K562 (cell line): ENCODE measurements around the gene TNFRSF19. TPM values are rescaled to one million over a fixed set of nuclear protein-coding genes. Genes with fewer than 3 reads are reported as not detected.

Experiments used
- ATAC-seq: fragments of 200-7000 bp; cut with Tn5 transposase; 3 replicates; pipeline ENCODE4 v1.9.1; 2020; ENCODE audit warnings: moderate library complexity
- BruUV-seq: library from RNA; stranded (reverse); fragments of 400-500 nt; replicated peaks from 2 replicates; lab custom pipeline; 2021; lab: Mats Ljungman, UMichigan
- CTCF ChIA-PET: fragments of 300-600 bp; formaldehyde crosslinking; extraction: SDS; loops from one replicate; lab custom pipeline; 2021; ENCODE audit warnings: low intra/inter-chr PET ratio; lab: Yijun Ruan, JAX
- POLR2A ChIA-PET: fragments of 300-600, 350-650 bp; sonication (Branson Sonifier 250); formaldehyde crosslinking; extraction: SDS; loops from one replicate; lab custom pipeline; 2021; ENCODE audit warnings: antibody characterized with exemption, inconsistent platforms; lab: Yijun Ruan, JAX
- DNase-seq, 4 experiments: peaks; one replicate each; pipeline versions ENCODE4 v3.0.0 to v3.0.0-alpha.2; 2011 to 2018; ENCODE audit warnings: low spot score in 3 of 4, mixed read lengths in 3 of 4; ENCODE audit errors: extremely low read depth in 1 of 4
- FAIRE-seq: peaks from 2 replicates; lab custom pipeline; 2011; peaks lifted over from hg19 to GRCh38; lab: Jason Lieb, UNC
- H2AFZ ChIP-seq: 2 replicates; pipeline ENCODE4 v1.6.0; 2011; ENCODE audit warnings: low read depth, low read length, control low read depth, inconsistent platforms
- H3K27ac ChIP-seq: fragments of 200-600 bp; 3 replicates; pipeline ENCODE4 v1.8.0; 2011; ENCODE audit warnings: low read depth, mild to moderate bottlenecking, control low read depth, inconsistent platforms, low read length, moderate library complexity, mixed read lengths; ENCODE audit errors: extremely low read depth
- H3K27me3 ChIP-seq, 2 experiments: fragments of 300-600 bp in 1 of 2; 2 replicates in 1 of 2; 3 replicates in 1 of 2; pipeline versions ENCODE4 v1.6.0 to v1.8.0; 2011; ENCODE audit warnings: inconsistent platforms in 2 of 2, low read length in 2 of 2, mild to moderate bottlenecking in 1 of 2, mixed read lengths in 1 of 2, moderate library complexity in 1 of 2; ENCODE audit not compliant: control insufficient read depth in 2 of 2, insufficient read depth in 2 of 2
- H3K36me3 ChIP-seq: fragments of 300-600 bp; 3 replicates; pipeline ENCODE4 v1.8.0; 2011; ENCODE audit warnings: mild to moderate bottlenecking, low read length, inconsistent platforms; ENCODE audit not compliant: control insufficient read depth, insufficient read depth
- H3K4me1 ChIP-seq, 2 experiments: fragments of 200-600 bp in 1 of 2; replicated peaks in 1 of 2; 2 replicates in 1 of 2; 3 replicates in 1 of 2; pipeline versions ENCODE4 v1.5.1 to v1.8.0; 2011; ENCODE audit warnings: inconsistent platforms in 2 of 2, low read length in 2 of 2, mild to moderate bottlenecking in 1 of 2, mixed read lengths in 1 of 2, moderate library complexity in 1 of 2; ENCODE audit not compliant: control insufficient read depth in 2 of 2, insufficient read depth in 2 of 2
- H3K4me2 ChIP-seq: 2 replicates; pipeline ENCODE4 v1.6.1; 2011; ENCODE audit warnings: low read length, control low read depth, inconsistent platforms, mixed read lengths; ENCODE audit not compliant: insufficient read depth
- H3K4me3 ChIP-seq: fragments of 200-600 bp; sonication (generic), shearing (Covaris generic); 2 replicates; pipeline ENCODE4 v1.5.1; 2016; ENCODE audit warnings: control low read depth, inconsistent platforms
- H3K79me2 ChIP-seq: fragments of 200-600 bp; 3 replicates; pipeline ENCODE4 v1.8.0; 2011; ENCODE audit warnings: low read length, inconsistent platforms; ENCODE audit not compliant: control insufficient read depth, insufficient read depth
- H3K9ac ChIP-seq, 2 experiments: 2 replicates each; pipeline versions ENCODE4 v1.6.0 to v1.6.1; 2011; ENCODE audit warnings: low read depth in 2 of 2, low read length in 2 of 2, control low read depth in 1 of 2, inconsistent platforms in 1 of 2, mild to moderate bottlenecking in 1 of 2, mixed read lengths in 1 of 2; ENCODE audit not compliant: insufficient read depth in 1 of 2
- H3K9me1 ChIP-seq: one replicate; pipeline ENCODE4 v1.6.0; 2011; ENCODE audit warnings: inconsistent platforms, mild to moderate bottlenecking, low read length, moderate library complexity; ENCODE audit not compliant: control insufficient read depth, insufficient read depth
- H3K9me3 ChIP-seq: replicated peaks from 2 replicates; pipeline ENCODE4 v1.5.1; 2011; ENCODE audit warnings: low read depth, low read length, inconsistent platforms; ENCODE audit not compliant: control insufficient read depth, insufficient read depth
- H4K20me1 ChIP-seq: replicated peaks from 2 replicates; pipeline ENCODE4 v1.6.1; 2011; ENCODE audit warnings: low read length, inconsistent platforms, mixed read lengths; ENCODE audit not compliant: control insufficient read depth, insufficient read depth
- ATF1 ChIP-seq, 2 experiments: fragments of 450-650 bp in 1 of 2; IDR thresholded peaks; 2 replicates each; pipeline ENCODE4 v1.6.1; 2016; ENCODE audit warnings: missing compliant biosample characterization in 1 of 2, missing genetic modification characterization in 1 of 2
- KAT8 ChIP-seq: fragments of 450-650 bp; IDR thresholded peaks from 2 replicates; pipeline ENCODE4 v1.6.1; 2016; ENCODE audit warnings: low read depth, mild to moderate bottlenecking
- MAZ ChIP-seq, 2 experiments: fragments of 450-650 bp in 1 of 2; sonication (generic) in 1 of 2; formaldehyde crosslinking; IDR thresholded peaks in 1 of 2; conservative IDR thresholded peaks in 1 of 2; 2 replicates each; pipeline versions ENCODE4 v1.4.0 to v1.5.0; 2020; ENCODE audit warnings: mild to moderate bottlenecking in 1 of 2, missing genetic modification reagents in 1 of 2
- MCM2 ChIP-seq: fragments of 450-650 bp; IDR thresholded peaks from 2 replicates; pipeline ENCODE4 v1.6.1; 2017; ENCODE audit warnings: low read depth, mild to moderate bottlenecking
- POLR2B ChIP-seq: fragments of 450-650 bp; IDR thresholded peaks from 2 replicates; pipeline ENCODE4 v1.6.1; 2018; ENCODE audit warnings: low read depth; ENCODE audit not compliant: partially characterized antibody
- SMARCA5 ChIP-seq: fragments of 450-650 bp; IDR thresholded peaks from 2 replicates; pipeline ENCODE4 v1.6.1; 2016
- SRF ChIP-seq, 2 experiments: fragments of 250-450, 450-650 bp in 1 of 2; sonication (Bioruptor Pico) in 1 of 2; sonication (generic) in 1 of 2; formaldehyde crosslinking; IDR thresholded peaks; 2 replicates each; pipeline versions ENCODE4 v1.5.0 to v1.5.1; 2020 to 2022; ENCODE audit warnings: mild to moderate bottlenecking in 1 of 2, missing genetic modification reagents in 1 of 2
- SRSF7 ChIP-seq: fragments of 200-400 bp; formaldehyde crosslinking; optimal IDR thresholded peaks from 2 replicates; pipeline ENCODE3; 2017; ENCODE audit warnings: mild to moderate bottlenecking, low read depth, low read length
- U2AF2 ChIP-seq: fragments of 200-400 bp; formaldehyde crosslinking; optimal IDR thresholded peaks from 2 replicates; pipeline ENCODE3; 2017; ENCODE audit warnings: low read depth, mild to moderate bottlenecking, low read length
- USF1 ChIP-seq: sonication (generic); formaldehyde crosslinking; IDR thresholded peaks from 2 replicates; pipeline ENCODE4 v1.9.0; 2022; ENCODE audit warnings: mild to moderate bottlenecking, missing genetic modification reagents
- ZNF140 ChIP-seq: fragments of 250-450 bp; sonication (Bioruptor Pico); IDR thresholded peaks from 2 replicates; pipeline ENCODE4 v1.8.0; 2021; ENCODE audit warnings: moderate library complexity, mild to moderate bottlenecking, inconsistent platforms
- ZNF699 ChIP-seq: fragments of 250-450 bp; sonication (Bioruptor Pico); IDR thresholded peaks from 2 replicates; pipeline ENCODE4 v1.8.0; 2021; ENCODE audit warnings: mild to moderate bottlenecking, moderate library complexity; ENCODE audit not compliant: insufficient replicate concordance
- ZNF79 ChIP-seq: fragments of 250-450 bp; sonication (Bioruptor Pico); IDR thresholded peaks from 2 replicates; pipeline ENCODE4 v1.4.0; 2020; ENCODE audit warnings: low read depth, mild to moderate bottlenecking, moderate library complexity
- whole genome bisulfite sequencing: fragments of 100-300 bp; shearing (Covaris generic); methylation state at CpG from one replicate; pipeline ENCODE4 v1.1.6; 2016; ENCODE audit warnings: low coverage, mixed read lengths; ENCODE audit not compliant: insufficient coverage; ENCODE audit errors: missing lambda C conversion rate; 5-methylcytosine and 5-hydroxymethylcytosine counted together
- in situ Hi-C: fragments of 300-500 bp; cut with MboI; formaldehyde crosslinking; loops from 4 replicates; pipeline ENCODE4 v1.15.0; 2018; ENCODE audit warnings: inconsistent platforms, mixed read lengths
- intact Hi-C: fragments of 100-400 bp; cut with micrococcal nuclease; formaldehyde crosslinking; loops from 2 replicates; pipeline ENCODE4 v1.14.2; 2022
- polyA plus RNA-seq, 8 experiments: library from polyadenylated mRNA; depleted of rRNA in 4 of 8; stranded (reverse) in 5 of 8; unstranded in 3 of 8; fragments of >200 nt; fragmentation: Nextera tagmentation in 2 of 8; fragmentation: Illumina TruSeq in 1 of 8; extraction: Ambion mirVana in 2 of 8; extraction: Trizol in 1 of 8; gene quantifications; 2 replicates each; pipeline versions ENCODE4 v1.2.1 to v1.2.3, GENCODE V29; 2011 to 2014; ENCODE audit warnings: inconsistent platforms in 1 of 8, missing spikeins in 1 of 8
- total RNA-seq, 7 experiments: library from RNA; depleted of rRNA in 6 of 7; stranded (reverse); fragments of >200 nt in 6 of 7; fragmentation: Illumina TruSeq in 2 of 7; extraction: Trizol in 2 of 7; gene quantifications; 2 replicates each; pipeline versions ENCODE4 v1.2.1 to v1.2.3, GENCODE V29; 2011 to 2021; ENCODE audit warnings: low replicate concordance in 1 of 7

TNFRSF19 gene
- total and polyA plus RNA-seq, 9 of the 15 experiments (the other 6 are each of a cell fraction or from before 2014, with no cell fraction given), result 0.01 to 0.07 TPM; not detected in 7

- ChIA-PET POLR2A (interaction anchor here (1.3 kb wide), 1 partner anchor 11 kb away, joined by 3 read pairs; no protein-coding TSS in a partner anchor), CTCF (no interaction called here)
- no peaks in the 10 kb centered on the region for H3K79me2 ChIP-seq
- no peaks in the 10 kb centered on the region for H3K9me3 ChIP-seq
- H3K9ac ChIP-seq, result no peak overlapping the region
- peaks cover 11 to 41% of the 10 kb centered on the region in 2 experiments; a peak in 4 of 5 replicates for H3K27me3 ChIP-seq
- no peak overlapping the region for H3K4me3 ChIP-seq
- in situ Hi-C loops (no loop called here), intact Hi-C loops (no loop called here)
- no peak for DNase-seq
- TF ChIP-seq KAT8 (no peak), SMARCA5 (no peak), ATF1 (CRISPR knock-in tag; IDR thresholded peaks at IDR 0.05) (no peak), ATF1 (tag; IDR thresholded peaks at IDR 0.05) (no peak), POLR2B (no peak), ZNF79 (CRISPR knock-in tag) (no peak)
- FAIRE-seq, result no peak
- WGBS, result 0% methylated on average over 2 of the region's 2 CpGs
- BruUV-seq, result no TSS peak
- no peaks in the 10 kb centered on the region for H3K36me3 ChIP-seq
- H3K4me2 ChIP-seq, result no peak overlapping the region
- ATAC-seq, result no peak
- no peak overlapping the region for H3K27ac ChIP-seq
- H2AFZ ChIP-seq, result no peak overlapping the region
- H3K4me1 ChIP-seq, result peaks cover 0 to 9% of the 10 kb centered on the region in 2 experiments; a peak in 2 of 5 replicates
- no peaks in the 10 kb centered on the region for H3K9me1 ChIP-seq
- H4K20me1 ChIP-seq, result no peaks in the 10 kb centered on the region
These were observed 129.1 kb downstream of the TNFRSF19 start for GRCh38 chr13:23699271-23699670.

- in situ Hi-C loops, result no loop called here
- Histone ChIP-seq H3K27me3 (peaks cover 8 to 37% of the 10 kb centered on the region in 2 experiments; a peak in 4 of 5 replicates), H3K79me2 (no peaks in the 10 kb centered on the region), H3K9me1 (no peaks in the 10 kb centered on the region), H2AFZ (no peak overlapping the region), H3K4me2 (no peak overlapping the region), H3K9ac (no peak overlapping the region), H3K36me3 (no peaks in the 10 kb centered on the region), H3K27ac (no peak overlapping the region), H3K4me3 (no peak overlapping the region), H3K4me1 (no peaks in the 10 kb centered on the region; a peak in 1 of 5 replicates), H4K20me1 (no peaks in the 10 kb centered on the region), H3K9me3 (no peaks in the 10 kb centered on the region)
- no peak for TF ChIP-seq MCM2
- no peak for TF ChIP-seq ZNF140
- TF ChIP-seq MAZ (CRISPR knock-in tag; conservative IDR thresholded peaks at IDR 0.05 in 1 of 2, IDR thresholded peaks at IDR 0.05 in 1 of 2), result no peak
- no peak for TF ChIP-seq U2AF2
- TF ChIP-seq ZNF699, result no peak
- no peak for TF ChIP-seq SRF (CRISPR knock-in tag; IDR thresholded peaks at IDR 0.05)
- no peak for TF ChIP-seq SRSF7
- no peak for TF ChIP-seq USF1 (CRISPR knock-in tag)
- ChIA-PET CTCF (no interaction called here), POLR2A (interaction anchor here (0.6 to 0.7 kb wide), 2 partner anchors 10 to 202 kb away, joined by 3 to 4 read pairs; no protein-coding TSS in a partner anchor)
- 0% methylated on average over 5 of the region's 5 CpGs for WGBS
- no peak for FAIRE-seq
- no TSS peak for BruUV-seq
- no peak for ATAC-seq
- intact Hi-C loops, result no loop called here
- DNase-seq, result no peak
These were observed 131.0 kb downstream of the TNFRSF19 start for GRCh38 chr13:23701186-23701585.
